Inflammatory macrophage treated with lipopolysaccharide for 4 hours (primary cell): ENCODE data around the gene STXBP4.

Experiments
- DNase-seq: peaks from one replicate; pipeline ENCODE4 v3.0.0-alpha.2; 2020

Gene STXBP4

DNA sequence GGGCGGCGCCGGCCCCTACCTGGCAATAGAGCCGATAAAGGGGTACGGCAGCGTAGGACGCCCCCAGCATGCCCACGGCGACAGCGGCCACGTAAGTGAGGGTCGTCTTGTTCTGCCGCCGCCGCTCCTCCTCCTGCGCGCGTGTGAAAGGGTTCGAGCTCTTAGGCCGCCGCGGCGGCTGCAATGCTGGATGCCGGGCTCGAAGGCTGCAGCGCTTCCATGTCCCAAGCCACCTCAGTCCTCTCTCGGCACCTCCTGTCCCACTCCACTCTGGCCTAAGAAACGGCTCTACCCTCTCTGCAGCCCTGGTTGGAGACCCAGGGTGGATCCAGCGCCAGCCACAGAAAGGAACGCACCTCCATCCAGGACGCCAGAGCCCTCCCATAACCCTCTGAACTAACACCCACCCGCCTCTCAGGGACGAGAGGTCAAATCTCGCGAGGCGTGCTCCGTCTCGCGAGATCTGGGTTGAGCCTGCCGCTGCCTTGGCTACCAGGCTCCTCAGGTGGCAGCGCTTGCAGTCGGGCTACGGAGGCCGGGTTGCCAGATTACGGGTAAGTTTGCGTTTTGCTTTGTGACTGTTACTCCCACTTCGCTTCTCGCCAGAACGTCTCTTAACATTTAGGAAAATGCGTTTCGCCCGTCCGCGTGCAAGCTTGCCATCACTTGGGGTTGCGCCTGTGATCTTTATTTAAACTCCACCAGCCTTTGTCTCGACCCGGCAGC is at the start of gene STXBP4, which contains the start of gene COX11:
Gene STXBP4 (plus strand): TSS at position 504 of the 726 bp plus-strand sequence. CDS start 17,455 bp downstream, outside the sequence.
Gene COX11 (minus strand): TSS at position 393 of the 726 bp plus-strand sequence. CDS start 8 bp downstream, at position 385.
- peak; percentile 95 for DNase-seq

DNA sequence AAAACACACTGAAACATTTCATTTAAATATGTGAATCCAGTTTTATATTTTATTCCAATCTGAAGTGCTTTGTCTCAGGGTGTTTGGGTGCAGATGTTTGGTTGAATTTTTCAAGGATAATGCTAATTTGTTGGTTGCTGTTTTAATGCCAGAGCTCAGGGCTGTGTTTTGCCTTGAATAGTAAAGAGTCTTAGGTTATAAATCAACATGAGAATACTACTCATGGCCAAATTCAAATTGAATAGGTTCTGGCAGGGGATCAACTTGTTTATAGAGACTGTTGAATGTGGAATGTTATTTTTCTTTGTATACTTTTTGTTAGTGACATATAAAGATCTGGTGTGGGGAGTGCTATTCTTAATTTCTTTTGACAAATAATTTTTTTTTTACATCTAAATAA is 49.1 kb upstream of the STXBP4 start:
- DNase-seq: no peak

- DNase-seq: no peak
Measured at GRCh38 chr17:54920819-54921218, 47.7 kb upstream of the STXBP4 start.

DNA sequence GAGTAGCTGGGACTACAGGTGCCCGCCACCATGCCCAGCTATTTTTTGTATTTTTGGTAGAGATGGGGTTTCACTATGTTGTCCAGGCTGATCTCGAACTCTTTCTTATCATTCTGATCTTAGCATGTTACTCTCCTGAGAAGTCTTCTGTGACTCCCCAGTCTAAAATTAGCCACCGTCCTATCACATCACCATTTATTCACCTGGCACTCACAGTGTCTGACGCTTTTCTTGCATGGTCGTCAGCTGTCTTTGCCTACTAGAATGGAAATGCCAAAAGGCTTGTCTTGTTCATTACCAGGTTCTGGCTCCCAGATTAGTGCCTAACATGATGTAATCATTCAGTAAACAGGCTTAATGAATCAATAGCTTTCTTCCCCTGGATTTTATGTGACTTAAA is 44.2 kb upstream of the STXBP4 start:
- DNase-seq: no peak

GRCh38 chr17:54927525-54927924 is 41.0 kb upstream of the STXBP4 start:
- DNase-seq: no peak

- DNase-seq: no peak
Measured at GRCh38 chr17:54932711-54933110, 35.9 kb upstream of the STXBP4 start.

- DNase-seq: no peak
Measured at GRCh38 chr17:54933921-54934320, 34.6 kb upstream of the STXBP4 start.

- no peak for DNase-seq
Measured at GRCh38 chr17:54935471-54935870, 33.1 kb upstream of the STXBP4 start.

DNA sequence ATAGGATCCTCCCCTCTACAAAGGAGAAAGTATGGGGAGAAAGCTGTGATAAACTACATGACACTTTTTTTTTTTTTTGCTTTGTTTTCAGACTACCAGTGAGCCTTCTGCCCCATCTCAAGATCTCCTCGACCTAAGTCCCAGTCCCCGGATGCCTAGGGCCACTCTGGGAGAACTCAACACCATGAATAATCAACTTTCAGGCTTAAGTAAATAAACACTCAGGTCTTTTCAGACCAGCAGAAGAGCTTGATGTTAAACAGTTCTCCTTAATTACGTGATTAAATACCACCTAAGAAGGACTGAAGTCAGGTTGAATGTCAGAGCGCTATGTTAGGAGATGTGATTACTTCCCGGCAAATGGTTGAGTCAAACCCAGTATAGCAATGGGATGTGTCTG is 31.5 kb upstream of the STXBP4 start:
- DNase-seq: no peak

- no peak for DNase-seq
Measured at GRCh38 chr17:54937426-54937825, 31.1 kb upstream of the STXBP4 start.

DNA sequence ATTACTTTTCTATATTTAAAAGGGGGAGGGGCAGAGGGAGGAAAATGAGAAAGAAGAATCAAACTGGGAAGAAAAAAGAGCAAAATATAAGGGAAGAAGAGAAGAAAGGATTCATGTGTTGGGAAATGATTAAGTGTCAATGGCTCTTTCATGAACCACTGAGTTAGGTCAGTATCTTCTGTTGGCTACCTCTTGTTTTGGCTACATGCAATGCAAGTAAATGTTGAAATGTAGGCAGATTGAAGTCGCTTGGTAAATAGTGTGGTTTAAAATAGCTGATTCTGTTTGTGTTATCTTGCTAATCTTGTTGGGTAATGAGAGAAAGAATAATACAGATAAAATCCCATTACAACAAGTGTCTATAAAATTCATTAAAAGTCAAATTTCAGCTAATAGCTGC is 27.3 kb upstream of the STXBP4 start:
- no peak for DNase-seq

- no peak for DNase-seq
Measured at GRCh38 chr17:54944796-54945195, 23.8 kb upstream of the STXBP4 start.

DNA sequence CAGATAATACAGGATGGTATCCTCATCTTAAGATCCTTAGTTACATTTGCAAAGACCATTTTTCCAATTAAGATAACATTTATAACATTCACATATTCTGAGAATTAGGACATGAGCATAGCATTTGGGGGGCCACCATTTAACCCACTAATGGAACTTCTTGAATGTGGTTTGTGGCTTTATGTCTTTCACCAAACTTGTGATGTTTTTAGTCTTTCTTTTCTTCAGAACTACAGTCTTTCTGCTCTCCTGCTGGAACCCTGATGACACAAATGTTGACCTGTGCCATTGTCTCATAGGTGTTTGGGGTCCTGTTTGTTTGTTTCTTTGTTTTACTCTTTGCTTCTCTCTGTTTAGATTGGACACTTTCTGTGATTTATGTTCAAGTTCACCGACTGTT is 23.3 kb upstream of the STXBP4 start:
- no peak for DNase-seq

GRCh38 chr17:54945671-54946070 is 22.9 kb upstream of the STXBP4 start:
- no peak for DNase-seq

DNA sequence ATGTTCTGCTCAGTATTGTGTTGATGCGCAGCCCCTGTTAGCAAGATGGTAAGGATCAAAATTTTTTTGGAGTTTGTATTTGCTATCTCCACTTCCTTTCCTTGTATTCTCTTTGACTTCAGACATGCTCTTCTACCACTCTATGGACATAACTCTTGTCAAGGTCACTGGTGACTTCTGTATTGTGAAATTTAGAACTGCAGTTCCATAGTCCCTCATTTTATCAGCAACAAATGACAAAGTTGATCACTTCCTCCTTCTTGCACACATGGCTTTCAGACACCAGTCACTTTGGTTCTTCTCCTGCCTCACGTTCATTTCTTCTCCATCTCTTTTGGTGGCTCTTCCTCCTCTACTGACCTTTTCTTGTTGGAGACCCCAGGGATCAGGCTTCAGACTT is 21.2 kb upstream of the STXBP4 start:
- DNase-seq: no peak

DNA sequence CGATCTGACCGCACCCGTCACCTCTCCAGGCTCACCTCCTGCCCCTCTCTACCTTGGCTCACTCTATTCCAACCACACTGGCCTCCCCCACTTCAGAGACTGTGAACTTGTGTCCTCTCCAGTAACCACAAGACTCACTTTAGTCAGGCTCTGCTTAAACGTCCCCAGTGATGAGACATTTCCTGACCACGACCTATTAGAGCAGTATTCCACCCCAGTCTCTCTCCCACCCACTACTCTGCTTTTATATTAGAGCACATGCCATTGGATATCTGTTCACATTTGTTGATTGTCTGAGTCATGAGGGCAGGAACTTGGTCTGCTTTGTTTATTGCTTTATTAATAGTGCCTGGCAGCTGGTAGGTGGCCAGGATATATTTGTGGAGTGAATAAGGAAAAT is 20.2 kb upstream of the STXBP4 start:
- no peak for DNase-seq

DNA sequence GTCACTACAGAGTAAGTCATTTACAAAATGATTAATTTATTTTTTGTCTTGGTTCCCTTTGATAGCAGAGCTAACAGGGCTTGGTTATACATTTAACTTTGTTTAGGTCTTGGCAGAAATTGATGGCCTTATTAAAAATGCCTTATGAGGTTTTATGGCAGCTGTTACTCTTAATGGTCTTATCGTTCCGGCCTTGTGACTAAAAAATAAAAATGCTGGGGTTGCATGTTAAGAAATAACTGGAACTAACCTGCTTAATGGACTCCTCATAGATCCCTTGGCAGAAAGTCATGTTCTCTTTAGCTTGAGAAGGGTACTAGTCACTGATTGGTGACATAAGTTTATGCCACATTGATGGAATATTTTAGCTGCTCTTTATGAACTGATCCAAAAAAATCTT is 18.4 kb upstream of the STXBP4 start:
- DNase-seq: no peak

DNA sequence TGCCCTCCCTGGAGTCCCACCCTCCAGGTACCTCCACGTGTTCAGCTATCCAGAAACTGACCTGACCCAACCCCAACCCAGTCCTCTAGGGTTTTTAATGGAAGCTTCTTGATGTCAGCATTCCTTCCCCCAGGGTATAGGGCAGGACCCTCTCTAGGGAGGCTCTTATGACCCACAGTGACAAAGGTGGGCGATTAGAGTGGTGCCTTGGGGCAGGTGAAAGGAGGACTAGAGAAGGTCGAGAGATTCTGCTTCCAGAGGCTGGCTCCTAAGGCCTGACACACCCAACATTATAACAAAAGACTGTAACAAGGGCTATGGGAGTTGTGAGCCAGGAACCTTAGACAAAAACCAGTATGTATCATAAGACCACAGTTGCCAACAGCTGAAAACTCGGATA is 17.3 kb upstream of the STXBP4 start:
- no peak for DNase-seq

- DNase-seq: no peak
Measured at GRCh38 chr17:54956791-54957190, 11.8 kb upstream of the STXBP4 start.

DNA sequence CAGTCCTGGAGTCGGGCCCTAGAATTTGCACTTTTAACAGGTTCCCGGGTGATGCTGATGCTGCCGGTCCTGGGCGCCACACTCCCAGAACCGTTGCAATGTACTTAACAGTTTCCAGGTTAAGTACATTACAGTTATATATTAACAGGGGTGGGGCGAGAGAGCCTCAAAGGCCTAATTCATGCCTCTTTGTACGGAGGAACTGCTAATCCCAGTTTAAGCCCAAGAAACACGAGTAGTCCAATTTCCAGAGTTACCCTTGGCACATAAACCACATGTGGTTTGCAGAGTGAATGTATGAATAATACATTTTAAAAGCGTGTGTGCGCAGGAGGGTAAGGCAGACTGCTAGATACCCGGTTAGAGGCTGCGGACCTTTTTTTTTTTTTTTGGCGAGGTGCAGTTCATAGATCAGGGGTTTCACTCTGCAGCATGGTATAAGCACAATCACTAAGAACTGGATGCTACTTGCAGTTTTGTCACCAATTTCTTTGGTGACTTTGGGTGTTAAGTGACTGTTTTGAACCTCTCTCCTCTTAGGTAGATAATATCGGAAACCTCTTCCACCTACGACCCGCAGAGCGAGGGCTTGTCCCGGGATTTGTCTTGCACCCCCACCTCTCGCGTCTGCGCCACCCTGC is 824 bp upstream of the STXBP4 start:
- peak; percentile 4 for DNase-seq

DNA sequence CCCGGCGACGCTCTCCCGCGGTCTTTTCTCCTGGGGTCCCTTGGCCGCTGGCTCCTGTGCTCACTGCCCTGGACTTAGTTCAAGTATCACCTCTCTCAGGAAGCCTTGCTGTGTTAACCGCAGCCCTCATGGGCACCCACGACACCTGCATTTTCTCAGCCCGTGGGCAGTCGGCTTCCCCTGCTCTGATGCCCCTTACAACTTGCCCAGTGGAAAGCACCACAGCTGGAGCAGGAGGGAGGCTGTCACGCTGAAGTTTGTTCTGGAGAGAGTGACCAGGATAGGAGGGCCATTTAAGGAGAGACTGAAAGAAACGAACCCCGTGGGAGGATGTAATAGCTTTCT is 395 bp downstream of the STXBP4 start:
- DNase-seq: peak; percentile 44

GRCh38 chr17:54969658-54970572 is 1.4 kb downstream of the STXBP4 start:
- DNase-seq: no peak

- no peak for DNase-seq
Measured at GRCh38 chr17:54971147-54971546, 2.6 kb downstream of the STXBP4 start.

DNA sequence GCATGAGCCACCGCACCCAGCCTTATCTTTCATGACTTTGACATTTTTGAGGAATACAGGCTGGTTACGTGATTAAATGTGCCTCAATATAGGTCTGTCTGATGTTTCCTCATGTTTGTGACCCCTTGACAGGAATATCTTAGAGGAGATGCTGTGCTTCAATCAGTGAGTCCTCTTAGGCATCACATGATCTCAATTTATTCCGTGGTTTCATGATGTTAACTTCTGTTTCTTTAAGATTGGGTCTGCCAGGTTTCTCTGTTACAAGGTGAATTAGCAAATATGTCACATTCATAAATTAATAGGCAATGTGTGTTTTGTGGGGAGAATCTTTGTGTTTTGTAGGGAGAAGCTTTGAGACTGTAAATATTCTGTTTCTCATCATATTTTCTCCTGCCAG is 3.3 kb downstream of the STXBP4 start:
- no peak for DNase-seq
